Subcutaneous adipose tissue (tissue), 4 donors: ENCODE data around the gene CPT1B. TPM values are rescaled to one million over a fixed set of nuclear protein-coding genes. Genes with fewer than 3 reads are reported as not detected.

Experiments
- total RNA-seq, 4 donors: library from RNA; depleted of rRNA; stranded (reverse); fragments of >200 nt; gene quantifications; one replicate each; pipeline ENCODE4 v1.1.0, GENCODE V29; 2016
- TF ChIP-seq, protein P1 (sequence below): fragments of 450-650 bp; IDR thresholded peaks from one replicate; pipeline ENCODE4 v1.5.1; 2016; ENCODE audit warnings: low read depth, mild to moderate bottlenecking, control low read depth, antibody characterized with exemption, moderate library complexity

CPT1B gene
- total RNA-seq, 4 donors from 2014 or later: 7.8 to 20.3 (median 10.8) TPM

DNA sequence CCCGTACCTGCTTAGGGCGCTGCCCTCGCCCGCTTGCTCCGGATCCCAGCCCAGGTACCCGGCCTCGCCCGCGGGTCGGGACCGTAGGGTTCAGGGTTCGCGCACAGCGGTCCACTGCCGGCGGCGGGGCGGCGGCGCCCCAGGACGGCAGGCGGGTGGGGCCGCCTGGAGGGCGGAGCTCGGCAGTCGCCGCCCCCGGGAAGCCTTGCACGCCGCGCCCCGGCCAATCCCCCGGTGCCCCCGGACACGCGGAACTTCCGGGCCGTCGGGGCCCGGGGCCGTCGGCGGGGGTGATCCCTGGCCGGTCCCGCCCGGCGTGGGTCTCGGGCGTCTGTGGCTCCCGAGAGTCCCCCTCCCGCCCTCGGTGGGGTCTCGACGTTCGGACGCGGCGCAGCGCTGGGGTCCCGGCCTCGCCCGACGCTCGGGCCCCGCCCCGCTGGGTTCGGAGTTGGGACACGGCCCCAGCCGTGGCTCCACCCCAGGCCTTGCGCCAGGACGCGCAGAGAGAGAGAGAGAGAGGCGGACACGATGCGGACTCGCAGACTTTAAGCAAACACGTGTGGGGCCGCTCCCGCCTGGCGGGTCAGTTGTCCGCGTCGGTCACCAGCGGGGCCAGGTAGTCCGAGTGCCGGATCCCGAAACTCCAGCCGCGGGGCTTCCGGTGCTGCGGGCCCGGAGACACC lies 48.2 kb downstream of the CPT1B start, which contains the start of gene TYMP:
TYMP (minus strand) TSS at position 116 of the 683 bp plus-strand sequence. CDS start 303 bp downstream, outside the sequence.
- TF ChIP-seq, protein P1, sequence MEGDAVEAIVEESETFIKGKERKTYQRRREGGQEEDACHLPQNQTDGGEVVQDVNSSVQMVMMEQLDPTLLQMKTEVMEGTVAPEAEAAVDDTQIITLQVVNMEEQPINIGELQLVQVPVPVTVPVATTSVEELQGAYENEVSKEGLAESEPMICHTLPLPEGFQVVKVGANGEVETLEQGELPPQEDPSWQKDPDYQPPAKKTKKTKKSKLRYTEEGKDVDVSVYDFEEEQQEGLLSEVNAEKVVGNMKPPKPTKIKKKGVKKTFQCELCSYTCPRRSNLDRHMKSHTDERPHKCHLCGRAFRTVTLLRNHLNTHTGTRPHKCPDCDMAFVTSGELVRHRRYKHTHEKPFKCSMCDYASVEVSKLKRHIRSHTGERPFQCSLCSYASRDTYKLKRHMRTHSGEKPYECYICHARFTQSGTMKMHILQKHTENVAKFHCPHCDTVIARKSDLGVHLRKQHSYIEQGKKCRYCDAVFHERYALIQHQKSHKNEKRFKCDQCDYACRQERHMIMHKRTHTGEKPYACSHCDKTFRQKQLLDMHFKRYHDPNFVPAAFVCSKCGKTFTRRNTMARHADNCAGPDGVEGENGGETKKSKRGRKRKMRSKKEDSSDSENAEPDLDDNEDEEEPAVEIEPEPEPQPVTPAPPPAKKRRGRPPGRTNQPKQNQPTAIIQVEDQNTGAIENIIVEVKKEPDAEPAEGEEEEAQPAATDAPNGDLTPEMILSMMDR: no peak

DNA sequence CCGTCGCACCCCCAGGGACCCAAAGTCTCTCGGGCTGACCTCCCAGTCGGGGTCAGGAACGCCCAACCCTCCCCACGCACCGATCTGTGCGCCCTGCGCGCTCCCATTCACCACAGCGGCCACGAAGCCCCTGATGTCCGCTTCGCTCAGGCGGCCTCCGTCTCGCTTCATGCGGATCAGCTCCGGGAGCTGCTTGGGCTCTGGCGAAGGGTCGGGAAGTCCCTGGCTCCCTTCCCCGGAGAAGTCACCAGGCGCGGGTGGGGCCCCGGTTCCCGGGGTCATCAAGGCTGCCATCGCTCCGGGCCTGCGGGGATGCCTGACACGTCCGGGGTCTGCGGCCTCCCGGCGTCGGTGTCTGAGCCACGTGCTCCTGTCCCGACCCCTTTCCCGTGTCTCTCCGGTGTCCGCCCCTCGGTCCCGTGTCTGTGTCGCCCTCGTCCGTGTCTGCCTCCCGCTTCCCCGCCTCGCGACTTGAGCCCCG lies 48.8 kb downstream of the CPT1B start:
- TF ChIP-seq, protein P1: no peak

GRCh38 chr22:50528682-50529415 lies 49.4 kb downstream of the CPT1B start:
- TF ChIP-seq, protein P1: no peak

- TF ChIP-seq, protein P1: no peak
These were observed 50.1 kb downstream of the CPT1B start for GRCh38 chr22:50527921-50528681.

DNA sequence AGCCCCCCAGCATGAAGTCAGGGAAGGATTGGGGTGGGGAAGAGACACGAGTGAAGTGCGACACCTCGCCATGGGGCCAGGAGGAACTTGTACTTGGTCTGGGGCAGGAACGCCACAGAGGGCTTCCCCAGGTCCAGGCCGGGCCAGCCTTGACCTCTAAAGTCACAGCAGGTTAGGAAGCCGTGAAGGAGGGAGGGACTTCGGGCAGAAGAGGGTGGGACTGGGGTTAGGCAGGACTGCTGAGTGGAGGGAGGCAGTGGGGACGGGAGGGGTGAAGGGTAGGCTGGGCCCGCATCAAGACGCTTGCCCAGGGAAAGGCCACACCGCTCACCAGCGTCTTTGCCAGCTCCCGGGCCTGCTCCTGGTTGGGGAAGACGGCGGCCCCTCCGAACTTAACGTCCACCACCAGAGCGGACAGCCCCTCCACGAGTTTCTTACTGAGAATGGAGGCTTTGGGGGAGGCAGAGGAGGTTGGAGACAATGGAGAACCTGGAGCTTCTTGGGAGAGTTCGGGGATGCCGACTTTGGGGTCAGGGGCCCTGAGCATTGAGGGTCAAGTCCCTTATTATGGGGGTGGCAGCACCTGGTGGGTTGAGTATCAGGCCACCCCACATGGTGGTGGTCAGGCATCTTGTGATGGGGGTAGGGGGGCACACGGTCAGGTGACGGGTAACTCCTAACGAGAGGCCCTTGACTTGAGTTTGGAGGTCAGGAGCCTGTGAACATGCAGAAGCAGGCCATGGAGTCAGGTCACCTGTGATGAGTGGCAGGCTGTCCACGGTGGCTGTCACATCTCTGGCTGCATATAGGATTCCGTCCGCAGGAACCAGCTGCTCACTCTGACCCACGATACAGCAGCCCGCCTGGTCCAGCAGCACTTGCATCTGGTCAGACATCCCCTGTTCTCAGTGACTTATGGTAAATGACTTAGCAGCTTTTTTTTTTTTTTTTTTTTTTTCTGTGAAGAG lies 51.1 kb downstream of the CPT1B start:
- TF ChIP-seq, protein P1: no peak

GRCh38 chr22:50526108-50526833 lies 52.0 kb downstream of the CPT1B start:
- TF ChIP-seq, protein P1: no peak
